K562 (cell line): ENCODE measurements around the gene BIRC7. TPM values are rescaled to one million over a fixed set of nuclear protein-coding genes. Genes with fewer than 3 reads are reported as not detected.

ENCODE experiments used
- CHD1 ChIP-seq: fragments of 200-600 bp; sonication (generic); IDR thresholded peaks from one replicate; pipeline ENCODE4 v1.6.1; 2012; ENCODE audit warnings: mild to moderate bottlenecking, moderate library complexity, low read length, inconsistent platforms
- DEAF1 ChIP-seq: fragments of 450-650 bp; formaldehyde crosslinking; IDR thresholded peaks from 2 replicates; pipeline ENCODE4 v1.4.0; 2020; ENCODE audit warnings: mild to moderate bottlenecking, moderate library complexity
- HMG20A ChIP-seq: fragments of 450-650 bp; formaldehyde crosslinking; conservative IDR thresholded peaks from 2 replicates; pipeline ENCODE4 v1.4.0; 2020; ENCODE audit warnings: mild to moderate bottlenecking, mixed read lengths
- IRF1 ChIP-seq: sonication (generic); formaldehyde crosslinking; IDR thresholded peaks from 2 replicates; pipeline ENCODE4 v1.8.0; 2022; ENCODE audit warnings: missing genetic modification reagents, mild to moderate bottlenecking, borderline replicate concordance
- MITF ChIP-seq: IDR thresholded peaks from 2 replicates; pipeline ENCODE4 v1.6.1; 2014; ENCODE audit warnings: antibody characterized with exemption
- PKNOX1 ChIP-seq: fragments of 450-650 bp; IDR thresholded peaks from 2 replicates; pipeline ENCODE4 v1.6.1; 2016
- SP2 ChIP-seq: IDR thresholded peaks from 2 replicates; pipeline ENCODE4 v1.6.1; 2011; ENCODE audit warnings: mild to moderate bottlenecking, low read depth, low read length, moderate library complexity; ENCODE audit not compliant: poor library complexity, severe bottlenecking; ENCODE audit errors: extremely low read depth
- ZNF609 ChIP-seq: sonication (generic); formaldehyde crosslinking; IDR thresholded peaks from 2 replicates; pipeline ENCODE4 v1.8.1; 2023; ENCODE audit warnings: missing genetic modification reagents, mild to moderate bottlenecking, borderline replicate concordance
- polyA plus RNA-seq, 8 experiments: library from polyadenylated mRNA; depleted of rRNA in 4 of 8; stranded (reverse) in 5 of 8; unstranded in 3 of 8; fragments of >200 nt; fragmentation: Nextera tagmentation in 2 of 8; fragmentation: Illumina TruSeq in 1 of 8; extraction: Ambion mirVana in 2 of 8; extraction: Trizol in 1 of 8; gene quantifications; 2 replicates each; pipeline versions ENCODE4 v1.2.1 to v1.2.3, GENCODE V29; 2011 to 2014; ENCODE audit warnings: inconsistent platforms in 1 of 8, missing spikeins in 1 of 8
- total RNA-seq, 7 experiments: library from RNA; depleted of rRNA in 6 of 7; stranded (reverse); fragments of >200 nt in 6 of 7; fragmentation: Illumina TruSeq in 2 of 7; extraction: Trizol in 2 of 7; gene quantifications; 2 replicates each; pipeline versions ENCODE4 v1.2.1 to v1.2.3, GENCODE V29; 2011 to 2021; ENCODE audit warnings: low replicate concordance in 1 of 7

Gene BIRC7
- total and polyA plus RNA-seq, 9 of the 15 experiments (the other 6 are each of a cell fraction or from before 2014, with no cell fraction given), result 0.14 to 0.19 (median 0.16) TPM; not detected in 5

GRCh38 chr20:63216849-63217471, 18.7 kb upstream of the BIRC7 start (continued):
- TF ChIP-seq ZNF609 (CRISPR knock-in tag), result no peak
- TF ChIP-seq CHD1, result no peak
- TF ChIP-seq MITF, result no peak
- no peak for TF ChIP-seq PKNOX1
- no peak for TF ChIP-seq DEAF1 (CRISPR knock-in tag)
- TF ChIP-seq IRF1, result no peak
- TF ChIP-seq HMG20A, result no peak
- no peak for TF ChIP-seq SP2
